ENCODE results near the gene BICDL1. TPM values are rescaled to one million over a fixed set of nuclear protein-coding genes. Genes with fewer than 3 reads are reported as not detected.

The BICDL1 gene
- total and polyA plus RNA-seq, 10 of the 15 experiments (the other 5 are each of a cell fraction or from before 2014, with no cell fraction given): 0.72 to 12.3 (median 4.2) TPM

GRCh38 chr12:120116792-120117651, 128.0 kb downstream of the BICDL1 start (continued):
- peak; percentile 92 for TF ChIP-seq NKRF (conservative IDR thresholded peaks at IDR 0.05)
- TF ChIP-seq SIN3A (IDR thresholded peaks at IDR 0.05; ENCODE audit: low read depth, low read length): 0 out of 2 replicates have a peak, but pooled peaks have one; percentile 31
- TF ChIP-seq IRF3 (IDR thresholded peaks at IDR 0.05): peak; percentile 68
- peak; percentile 24; the same call in 1 of the 2 replicates for TF ChIP-seq TBL1XR1 (IDR thresholded peaks at IDR 0.05; ENCODE audit: low read depth, low read length)

GRCh38 chr12:120117961-120118320, 128.9 kb downstream of the BICDL1 start:
- SMC1A ChIA-PET (ENCODE audit: uncharacterized antibody, unreplicated experiment): interaction anchor here (1.1 to 9.8 kb wide), 12 partner anchors 8 to 103 kb away, joined by 3 to 142 read pairs (median 12); partner anchors contain the start of gene RPLP0
- H3K9ac ChIP-seq (ENCODE audit: control insufficient read depth, insufficient read depth, low read length): peak overlapping the region; percentile 84
- no peak for DNase-seq (ENCODE audit: low read depth, low spot score)
- H3K27ac ChIP-seq (ENCODE audit: control insufficient read depth, insufficient read depth): peak overlapping the region; percentile 97
- H4K20me1 ChIP-seq (ENCODE audit: control insufficient read depth, insufficient read depth): peaks cover 12% of the 10 kb centered on the region
- no peaks in the 10 kb centered on the region for H3K27me3 ChIP-seq (replicated peaks in 1 of 2; ENCODE audit: control insufficient read depth in 2 of 2, insufficient read depth in 2 of 2, low read length in 1 of 2)
- CTCF ChIA-PET: interaction anchor here (0.8 to 6.4 kb wide), 7 partner anchors 7 to 129 kb away, joined by 3 to 61 read pairs (median 9); partner anchors contain the start of genes BICDL1 and RPLP0
- 21% methylated on average over 7 of the region's 7 CpGs for WGBS (ENCODE audit: insufficient coverage, insufficient replicate concordance, low lambda C conversion rate, missing lambda C conversion rate)
- TSS peak; percentile 83 for BruUV-seq (replicated peaks)
- peaks cover 66% of the 10 kb centered on the region for H3K79me2 ChIP-seq (ENCODE audit: control insufficient read depth, insufficient read depth, low read length)
- no peak for FAIRE-seq
- RAD21 ChIA-PET (ENCODE audit: unreplicated experiment): interaction anchor here (1.2 to 9.6 kb wide), 7 partner anchors 14 to 175 kb away, joined by 3 to 118 read pairs (median 17); partner anchors contain the start of genes RNU4-1 and RPLP0
- peaks cover 51% of the 10 kb centered on the region for H3K4me1 ChIP-seq (ENCODE audit: control insufficient read depth, insufficient read depth, low read length)
- peak overlapping the region; percentile 99 for H3K4me2 ChIP-seq (ENCODE audit: control insufficient read depth, insufficient read depth)
- H3K36me3 ChIP-seq (ENCODE audit: control insufficient read depth in 2 of 2, insufficient read depth in 2 of 2, low read length in 1 of 2): peaks cover 0 to 16% of the 10 kb centered on the region in 2 experiments; a peak in 2 of 4 replicates
- H2AFZ ChIP-seq (ENCODE audit: control insufficient read depth, low read depth, low read length): no peak overlapping the region
- H3K4me3 ChIP-seq: peak overlapping the region; percentile 76
- no peaks in the 10 kb centered on the region for H3K9me3 ChIP-seq (replicated peaks; ENCODE audit: control insufficient read depth, insufficient read depth, low read length)
- ATAC-seq: no peak
- in situ Hi-C loops (cut with MboI): no loop called here
- intact Hi-C loops (cut with micrococcal nuclease; ENCODE audit: unreplicated experiment): loop anchor here (2.0 to 10.0 kb wide), 3 partner anchors 15 to 147 kb away; partner anchors contain the start of genes GCN1 and PXN
- POLR2A ChIA-PET: interaction anchor here (0.6 to 10.4 kb wide), 19 partner anchors 7 to 1011 kb away, joined by 3 to 141 read pairs (median 6); partner anchors contain the start of genes BICDL1, PXN and RPLP0
- TF ChIP-seq ASH2L (IDR thresholded peaks at IDR 0.05; ENCODE audit: borderline replicate concordance, low read depth): no peak
- no peak for TF ChIP-seq HCFC1 (IDR thresholded peaks at IDR 0.05; ENCODE audit: low read length)
- no peak for TF ChIP-seq RB1 (IDR thresholded peaks at IDR 0.05; ENCODE audit: borderline replicate concordance)
- TF ChIP-seq ATF2 (IDR thresholded peaks at IDR 0.05; ENCODE audit: low read length): 0 out of 2 replicates have a peak, but pooled peaks have one; percentile 30
- TF ChIP-seq WRNIP1 (IDR thresholded peaks at IDR 0.05; ENCODE audit: borderline replicate concordance, low read depth, low read length): no peak
- no peak for TF ChIP-seq BACH1 (IDR thresholded peaks at IDR 0.05; ENCODE audit: borderline replicate concordance)
- no peak for TF ChIP-seq ZBTB33 (IDR thresholded peaks at IDR 0.05)
- no peak for TF ChIP-seq SIN3A (IDR thresholded peaks at IDR 0.05; ENCODE audit: low read depth, low read length)
- TF ChIP-seq RFX5 (IDR thresholded peaks at IDR 0.05; ENCODE audit: low read depth, low read length): no peak
- no peak for TF ChIP-seq DPF2 (IDR thresholded peaks at IDR 0.05)
- TF ChIP-seq ZBED1 (IDR thresholded peaks at IDR 0.05; ENCODE audit: borderline replicate concordance): 0 out of 2 replicates have a peak, but pooled peaks have one; percentile 35
- TF ChIP-seq RCOR1 (conservative IDR thresholded peaks at IDR 0.05; ENCODE audit: low read depth, low read length): no peak
